Activated CD4-positive, alpha-beta T cell treated with anti-CD3 and anti-CD28 coated beads, Interleukin-2, amount 10 ng/mL, durations not matched to agents 7 days and 5 days (primary cell): ENCODE measurements around the gene SYDE1. TPM values are rescaled to one million over a fixed set of nuclear protein-coding genes. Genes with fewer than 3 reads are reported as not detected.
A peak's percentile ranks its signal among the peaks of the same experiment; 100 is the strongest.
"Not testable (repeated sequence)": the region's sequence is repeated elsewhere in the genome, so short reads cannot be mapped to it uniquely, and the experiment has no call there.

Experiments used
- CTCF ChIA-PET: fragments of 350-600 bp; sonication (Branson Sonifier 250); formaldehyde crosslinking; loops from one replicate; lab custom pipeline; 2021; ENCODE audit warnings: antibody characterized with exemption; lab: Charles Lee
- POLR2A ChIA-PET: fragments of 350-600 bp; sonication (Branson Sonifier 250); formaldehyde crosslinking; loops from one replicate; lab custom pipeline; 2021; ENCODE audit warnings: antibody characterized with exemption; lab: Charles Lee
- DNase-seq: peaks from one replicate; pipeline ENCODE4 v3.0.0-alpha.2; 2020
- H3K27ac Mint-ChIP-seq: one replicate; pipeline ENCODE4 v1.8.0; 2021; ENCODE audit warnings: mild to moderate bottlenecking, moderate library complexity, mixed read lengths
- H3K27me3 Mint-ChIP-seq: one replicate; pipeline ENCODE4 v1.8.0; 2021; ENCODE audit warnings: mixed read lengths
- H3K36me3 Mint-ChIP-seq: one replicate; pipeline ENCODE4 v1.8.0; 2021; ENCODE audit warnings: low read depth, mixed read lengths
- H3K4me1 Mint-ChIP-seq: one replicate; pipeline ENCODE4 v1.8.0; 2021; ENCODE audit warnings: mixed read lengths
- H3K4me3 Mint-ChIP-seq: one replicate; pipeline ENCODE4 v1.8.0; 2021; ENCODE audit warnings: mild to moderate bottlenecking, moderate library complexity, mixed read lengths
- H3K9me3 Mint-ChIP-seq: one replicate; pipeline ENCODE4 v1.8.0; 2021; ENCODE audit warnings: mixed read lengths
- total RNA-seq, 2 experiments: library from RNA; stranded (reverse); gene quantifications; one replicate each; pipeline ENCODE4 v1.2.3, GENCODE V29; 2021

The SYDE1 gene
- total RNA-seq, 2 experiments from 2014 or later: 0.15 to 0.29 TPM

- Mint-ChIP-seq H3K4me3 (no peak overlapping the region), H3K9me3 (no peaks in the 10 kb centered on the region), H3K27ac (no peak overlapping the region), H3K27me3 (no peaks in the 10 kb centered on the region), H3K36me3 (no peaks in the 10 kb centered on the region), H3K4me1 (peaks cover 6% of the 10 kb centered on the region)
- ChIA-PET CTCF (no interaction called here), POLR2A (no interaction called here)
- no peak for DNase-seq
Observed at GRCh38 chr19:15096223-15096622, 11.0 kb upstream of the SYDE1 start.

DNA sequence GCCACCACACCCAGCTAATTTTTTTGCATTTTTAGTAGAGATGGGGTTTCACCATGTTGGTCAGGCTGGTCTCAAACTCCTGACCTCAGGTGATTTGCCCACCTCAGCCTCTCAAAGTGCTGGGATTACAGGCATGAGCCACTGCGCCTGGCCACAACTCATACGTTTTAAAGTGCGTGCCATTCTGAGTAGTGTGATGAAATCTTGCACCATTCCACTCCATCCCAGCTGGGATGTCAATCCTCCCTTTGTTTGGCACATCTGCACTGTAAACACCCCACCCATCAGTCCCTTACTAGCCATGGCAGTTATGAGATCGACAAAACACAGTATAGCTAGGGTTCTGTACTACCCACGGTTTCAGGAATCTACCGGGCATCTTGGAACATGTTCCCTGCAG, 9.2 kb upstream of the SYDE1 start:
- H3K4me3 Mint-ChIP-seq, H3K4me1 Mint-ChIP-seq, H3K9me3 Mint-ChIP-seq, H3K27me3 Mint-ChIP-seq, H3K36me3 Mint-ChIP-seq, DNase-seq, H3K27ac Mint-ChIP-seq, CTCF ChIA-PET: not testable (repeated sequence)
- POLR2A ChIA-PET: interaction anchor here (0.7 kb wide), 1 partner anchor 275 kb away, joined by 3 read pairs; no protein-coding TSS in a partner anchor

DNA sequence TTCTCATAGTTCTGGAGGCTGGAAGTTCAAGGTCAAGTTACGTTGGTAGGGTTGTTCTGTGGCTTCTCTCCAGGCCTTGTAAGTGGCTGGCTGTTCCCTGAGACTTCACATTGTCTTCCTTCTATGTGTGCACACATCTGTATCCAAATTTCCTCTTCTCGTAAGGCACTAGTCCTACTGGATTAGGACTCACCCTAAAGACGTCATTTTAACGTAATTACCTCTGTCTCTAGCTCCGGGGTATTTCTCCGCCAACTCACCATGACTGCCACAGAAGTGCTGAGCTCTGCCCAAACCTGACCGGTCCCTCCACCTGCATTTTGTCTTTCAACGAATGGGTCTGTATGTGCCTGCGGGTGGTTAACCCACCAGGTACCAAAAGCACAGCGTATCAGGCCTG, 8.7 kb upstream of the SYDE1 start:
- no peaks in the 10 kb centered on the region for H3K36me3 Mint-ChIP-seq
- CTCF ChIA-PET: no interaction called here
- no peak overlapping the region for H3K27ac Mint-ChIP-seq
- no peaks in the 10 kb centered on the region for H3K4me1 Mint-ChIP-seq
- no peaks in the 10 kb centered on the region for H3K27me3 Mint-ChIP-seq
- DNase-seq: no peak
- H3K9me3 Mint-ChIP-seq: peaks cover 4% of the 10 kb centered on the region
- no peak overlapping the region for H3K4me3 Mint-ChIP-seq
- POLR2A ChIA-PET: no interaction called here

- Mint-ChIP-seq H3K9me3 (peaks cover 7% of the 10 kb centered on the region), H3K4me1 (no peaks in the 10 kb centered on the region), H3K4me3 (no peak overlapping the region), H3K36me3 (no peaks in the 10 kb centered on the region), H3K27me3 (no peaks in the 10 kb centered on the region), H3K27ac (no peak overlapping the region)
- DNase-seq: no peak
- ChIA-PET POLR2A (no interaction called here), CTCF (no interaction called here)
Observed at GRCh38 chr19:15099017-15099582, 8.1 kb upstream of the SYDE1 start.

GRCh38 chr19:15101479-15102082, 5.6 kb upstream of the SYDE1 start:
- Mint-ChIP-seq H3K27me3 (peaks cover 11% of the 10 kb centered on the region), H3K4me1 (peaks cover 3% of the 10 kb centered on the region), H3K27ac (no peak overlapping the region), H3K4me3 (no peak overlapping the region), H3K9me3 (peaks cover 14% of the 10 kb centered on the region), H3K36me3 (peaks cover 1% of the 10 kb centered on the region)
- DNase-seq: peak; percentile 68
- ChIA-PET POLR2A (no interaction called here), CTCF (interaction anchor here (0.9 to 2.1 kb wide), 14 partner anchors 9 to 454 kb away, joined by 3 to 9 read pairs (median 4); partner anchors contain the start of gene AKAP8L)

GRCh38 chr19:15104003-15104402, 3.2 kb upstream of the SYDE1 start:
- Mint-ChIP-seq H3K36me3 (peaks cover 3% of the 10 kb centered on the region), H3K27me3 (peaks cover 23% of the 10 kb centered on the region), H3K4me1 (peaks cover 7% of the 10 kb centered on the region), H3K4me3 (no peak overlapping the region), H3K27ac (no peak overlapping the region), H3K9me3 (peaks cover 14% of the 10 kb centered on the region)
- no peak for DNase-seq
- POLR2A ChIA-PET: no interaction called here
- CTCF ChIA-PET: interaction anchor here (0.6 to 1.2 kb wide), 2 partner anchors 11 to 22 kb away, joined by 3 read pairs; a partner anchor contains a TSS

DNA sequence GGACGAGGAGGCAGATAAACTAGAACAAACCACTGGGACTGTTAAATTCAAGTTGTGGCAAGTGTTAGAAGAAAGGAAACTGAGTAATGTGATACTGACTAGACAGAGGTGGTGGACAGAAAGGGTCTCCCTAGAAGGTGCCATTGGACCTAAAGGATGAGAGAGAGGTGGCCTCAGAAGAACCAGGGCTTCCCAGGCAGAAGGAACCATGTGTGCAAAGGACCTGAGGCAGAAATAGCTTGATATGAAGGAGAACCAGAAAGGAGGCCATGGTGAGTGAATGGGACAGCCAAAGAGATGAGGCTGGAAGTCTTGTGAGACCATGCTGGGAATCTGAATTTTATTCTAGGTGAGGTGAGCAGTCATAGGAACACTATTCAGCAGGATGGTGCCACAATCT, 2.8 kb upstream of the SYDE1 start:
- H3K27ac Mint-ChIP-seq: no peak overlapping the region
- no peak for DNase-seq
- H3K36me3 Mint-ChIP-seq: peaks cover 3% of the 10 kb centered on the region
- CTCF ChIA-PET: interaction anchor here (0.6 to 1.2 kb wide), 2 partner anchors 12 to 21 kb away, joined by 3 read pairs; a partner anchor contains a TSS
- peaks cover 14% of the 10 kb centered on the region for H3K9me3 Mint-ChIP-seq
- H3K4me3 Mint-ChIP-seq: no peak overlapping the region
- H3K27me3 Mint-ChIP-seq: peaks cover 23% of the 10 kb centered on the region
- POLR2A ChIA-PET: no interaction called here
- H3K4me1 Mint-ChIP-seq: peaks cover 7% of the 10 kb centered on the region

GRCh38 chr19:15105044-15105443, 2.2 kb upstream of the SYDE1 start:
- peaks cover 23% of the 10 kb centered on the region for H3K27me3 Mint-ChIP-seq
- DNase-seq: no peak
- H3K4me3 Mint-ChIP-seq: no peak overlapping the region

GRCh38 chr19:15108145-15108844, 1.1 kb downstream of the SYDE1 start:
- Mint-ChIP-seq H3K4me1 (peaks cover 7% of the 10 kb centered on the region), H3K4me3 (no peak overlapping the region), H3K9me3 (peaks cover 12% of the 10 kb centered on the region), H3K27me3 (peaks cover 23% of the 10 kb centered on the region), H3K36me3 (peaks cover 3% of the 10 kb centered on the region), H3K27ac (no peak overlapping the region)
- ChIA-PET CTCF (interaction anchor here (1.0 kb wide), 1 partner anchor 16 kb away, joined by 3 read pairs; no protein-coding TSS in a partner anchor), POLR2A (no interaction called here)
- no peak for DNase-seq

More at GRCh38 chr19:15105044-15105443, 2.2 kb upstream of the SYDE1 start:
- H3K9me3 Mint-ChIP-seq: peaks cover 14% of the 10 kb centered on the region
- H3K27ac Mint-ChIP-seq: no peak overlapping the region
- peaks cover 3% of the 10 kb centered on the region for H3K36me3 Mint-ChIP-seq
- ChIA-PET POLR2A (no interaction called here), CTCF (interaction anchor here (0.6 to 0.8 kb wide), 2 partner anchors 13 to 51 kb away, joined by 3 read pairs; no protein-coding TSS in a partner anchor)
- peaks cover 7% of the 10 kb centered on the region for H3K4me1 Mint-ChIP-seq

GRCh38 chr19:15108845-15109767, 1.9 kb downstream of the SYDE1 start:
- peaks cover 7% of the 10 kb centered on the region for H3K9me3 Mint-ChIP-seq
- H3K4me1 Mint-ChIP-seq: peaks cover 7% of the 10 kb centered on the region
- no peak for DNase-seq
- peaks cover 23% of the 10 kb centered on the region for H3K27me3 Mint-ChIP-seq
- peaks cover 3% of the 10 kb centered on the region for H3K36me3 Mint-ChIP-seq
- ChIA-PET POLR2A (no interaction called here), CTCF (no interaction called here)
- no peak overlapping the region for H3K27ac Mint-ChIP-seq
- no peak overlapping the region for H3K4me3 Mint-ChIP-seq

- peaks cover 7% of the 10 kb centered on the region for H3K4me1 Mint-ChIP-seq
- peaks cover 20% of the 10 kb centered on the region for H3K27me3 Mint-ChIP-seq
- H3K27ac Mint-ChIP-seq: no peak overlapping the region
- peaks cover 2% of the 10 kb centered on the region for H3K9me3 Mint-ChIP-seq
- ChIA-PET CTCF (interaction anchor here (2.0 kb wide), 1 partner anchor 8 kb away, joined by 7 read pairs; no protein-coding TSS in a partner anchor), POLR2A (no interaction called here)
- peaks cover 6% of the 10 kb centered on the region for H3K36me3 Mint-ChIP-seq
- no peak for DNase-seq
- no peak overlapping the region for H3K4me3 Mint-ChIP-seq
Observed at GRCh38 chr19:15109768-15110417, 2.7 kb downstream of the SYDE1 start.

DNA sequence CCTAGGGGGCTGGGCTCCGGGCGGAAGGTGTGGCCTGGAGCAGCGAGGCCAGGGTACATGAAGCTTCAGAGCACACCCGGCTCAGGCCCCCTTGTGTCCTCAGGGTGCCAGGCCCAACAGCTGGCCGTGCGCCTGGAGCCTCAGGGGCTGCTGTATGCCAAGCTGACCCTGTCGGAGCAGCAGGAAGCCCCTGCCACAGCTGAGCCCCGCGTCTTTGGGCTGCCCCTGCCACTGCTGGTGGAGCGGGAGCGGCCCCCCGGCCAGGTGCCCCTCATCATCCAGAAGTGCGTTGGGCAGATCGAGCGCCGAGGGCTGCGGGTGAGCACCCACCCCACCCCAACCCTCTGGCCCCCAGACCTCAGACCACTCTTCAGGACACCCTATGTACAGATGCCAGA, 3.2 kb downstream of the SYDE1 start:
- Mint-ChIP-seq H3K27me3 (peaks cover 20% of the 10 kb centered on the region), H3K36me3 (peaks cover 6% of the 10 kb centered on the region), H3K27ac (no peak overlapping the region), H3K9me3 (no peaks in the 10 kb centered on the region), H3K4me1 (peaks cover 7% of the 10 kb centered on the region), H3K4me3 (no peak overlapping the region)
- DNase-seq: no peak
- ChIA-PET CTCF (interaction anchor here (2.0 kb wide), 1 partner anchor 9 kb away, joined by 7 read pairs; no protein-coding TSS in a partner anchor), POLR2A (no interaction called here)
